HCT116 (cell line): ENCODE data around the gene BLOC1S2.

Experiments
- EGR1 ChIP-seq: IDR thresholded peaks from 2 replicates; pipeline ENCODE4 v1.6.1; 2012; ENCODE audit warnings: low read depth
- EZH2 ChIP-seq: fragments of 200-600 bp; sonication (generic); IDR thresholded peaks from 2 replicates; pipeline ENCODE4 v1.6.1; 2017; ENCODE audit warnings: antibody characterized with exemption, mixed run types
- FOSL1 ChIP-seq: IDR thresholded peaks from 2 replicates; pipeline ENCODE4 v1.6.1; 2012; ENCODE audit warnings: low read depth
- POLR2A ChIP-seq: IDR thresholded peaks from 2 replicates; pipeline ENCODE4 v1.7.0; 2011; ENCODE audit warnings: borderline replicate concordance; ENCODE audit not compliant: insufficient read depth, insufficient read length; ENCODE audit errors: extremely low read depth
- POLR2AphosphoS5 ChIP-seq: IDR thresholded peaks from 2 replicates; pipeline ENCODE4 v1.6.1; 2011; ENCODE audit warnings: mild to moderate bottlenecking, low read depth, low read length, moderate library complexity
- SIN3A ChIP-seq: IDR thresholded peaks from 2 replicates; pipeline ENCODE4 v1.6.1; 2012; ENCODE audit warnings: low read depth
- TF ChIP-seq, protein P1 (sequence below), 3 experiments: fragments of 200-600 bp in 1 of 3; sonication (generic) in 1 of 3; IDR thresholded peaks in 2 of 3; conservative IDR thresholded peaks in 1 of 3; 2 replicates each; pipeline ENCODE4 v1.5.1; 2012 to 2017; ENCODE audit warnings: low read depth in 2 of 3, low read length in 2 of 3, antibody characterized with exemption in 1 of 3, borderline replicate concordance in 1 of 3, control low read depth in 1 of 3, mild to moderate bottlenecking in 1 of 3, mixed read lengths in 1 of 3, mixed run types in 1 of 3, moderate library complexity in 1 of 3; ENCODE audit not compliant: insufficient read depth in 1 of 3
- TF ChIP-seq, protein P2 (sequence below): IDR thresholded peaks from 2 replicates; pipeline ENCODE4 v1.6.1; 2012; ENCODE audit warnings: low read depth

GRCh38 chr10:100306861-100307260 is 20.4 kb upstream of the BLOC1S2 start:
- TF ChIP-seq POLR2A (no peak), EZH2 (no peak), SIN3A (no peak), EGR1 (no peak), POLR2AphosphoS5 (no peak), FOSL1 (no peak)
- TF ChIP-seq, protein P1, sequence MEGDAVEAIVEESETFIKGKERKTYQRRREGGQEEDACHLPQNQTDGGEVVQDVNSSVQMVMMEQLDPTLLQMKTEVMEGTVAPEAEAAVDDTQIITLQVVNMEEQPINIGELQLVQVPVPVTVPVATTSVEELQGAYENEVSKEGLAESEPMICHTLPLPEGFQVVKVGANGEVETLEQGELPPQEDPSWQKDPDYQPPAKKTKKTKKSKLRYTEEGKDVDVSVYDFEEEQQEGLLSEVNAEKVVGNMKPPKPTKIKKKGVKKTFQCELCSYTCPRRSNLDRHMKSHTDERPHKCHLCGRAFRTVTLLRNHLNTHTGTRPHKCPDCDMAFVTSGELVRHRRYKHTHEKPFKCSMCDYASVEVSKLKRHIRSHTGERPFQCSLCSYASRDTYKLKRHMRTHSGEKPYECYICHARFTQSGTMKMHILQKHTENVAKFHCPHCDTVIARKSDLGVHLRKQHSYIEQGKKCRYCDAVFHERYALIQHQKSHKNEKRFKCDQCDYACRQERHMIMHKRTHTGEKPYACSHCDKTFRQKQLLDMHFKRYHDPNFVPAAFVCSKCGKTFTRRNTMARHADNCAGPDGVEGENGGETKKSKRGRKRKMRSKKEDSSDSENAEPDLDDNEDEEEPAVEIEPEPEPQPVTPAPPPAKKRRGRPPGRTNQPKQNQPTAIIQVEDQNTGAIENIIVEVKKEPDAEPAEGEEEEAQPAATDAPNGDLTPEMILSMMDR (IDR thresholded peaks at IDR 0.05 in 2 of 3, conservative IDR thresholded peaks at IDR 0.05 in 1 of 3; ENCODE audit: borderline replicate concordance in 1 of 3, insufficient read depth in 1 of 3, low read depth in 2 of 3, low read length in 2 of 3), result no peak
- TF ChIP-seq, protein P2, sequence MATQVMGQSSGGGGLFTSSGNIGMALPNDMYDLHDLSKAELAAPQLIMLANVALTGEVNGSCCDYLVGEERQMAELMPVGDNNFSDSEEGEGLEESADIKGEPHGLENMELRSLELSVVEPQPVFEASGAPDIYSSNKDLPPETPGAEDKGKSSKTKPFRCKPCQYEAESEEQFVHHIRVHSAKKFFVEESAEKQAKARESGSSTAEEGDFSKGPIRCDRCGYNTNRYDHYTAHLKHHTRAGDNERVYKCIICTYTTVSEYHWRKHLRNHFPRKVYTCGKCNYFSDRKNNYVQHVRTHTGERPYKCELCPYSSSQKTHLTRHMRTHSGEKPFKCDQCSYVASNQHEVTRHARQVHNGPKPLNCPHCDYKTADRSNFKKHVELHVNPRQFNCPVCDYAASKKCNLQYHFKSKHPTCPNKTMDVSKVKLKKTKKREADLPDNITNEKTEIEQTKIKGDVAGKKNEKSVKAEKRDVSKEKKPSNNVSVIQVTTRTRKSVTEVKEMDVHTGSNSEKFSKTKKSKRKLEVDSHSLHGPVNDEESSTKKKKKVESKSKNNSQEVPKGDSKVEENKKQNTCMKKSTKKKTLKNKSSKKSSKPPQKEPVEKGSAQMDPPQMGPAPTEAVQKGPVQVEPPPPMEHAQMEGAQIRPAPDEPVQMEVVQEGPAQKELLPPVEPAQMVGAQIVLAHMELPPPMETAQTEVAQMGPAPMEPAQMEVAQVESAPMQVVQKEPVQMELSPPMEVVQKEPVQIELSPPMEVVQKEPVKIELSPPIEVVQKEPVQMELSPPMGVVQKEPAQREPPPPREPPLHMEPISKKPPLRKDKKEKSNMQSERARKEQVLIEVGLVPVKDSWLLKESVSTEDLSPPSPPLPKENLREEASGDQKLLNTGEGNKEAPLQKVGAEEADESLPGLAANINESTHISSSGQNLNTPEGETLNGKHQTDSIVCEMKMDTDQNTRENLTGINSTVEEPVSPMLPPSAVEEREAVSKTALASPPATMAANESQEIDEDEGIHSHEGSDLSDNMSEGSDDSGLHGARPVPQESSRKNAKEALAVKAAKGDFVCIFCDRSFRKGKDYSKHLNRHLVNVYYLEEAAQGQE, result no peak
